Measurements from ENCODE around the gene KCND3. TPM values are rescaled to one million over a fixed set of nuclear protein-coding genes. Genes with fewer than 3 reads are reported as not detected.

Gene KCND3
- total RNA-seq, 1 donor from 2014 or later, result 2.2 TPM

DNA sequence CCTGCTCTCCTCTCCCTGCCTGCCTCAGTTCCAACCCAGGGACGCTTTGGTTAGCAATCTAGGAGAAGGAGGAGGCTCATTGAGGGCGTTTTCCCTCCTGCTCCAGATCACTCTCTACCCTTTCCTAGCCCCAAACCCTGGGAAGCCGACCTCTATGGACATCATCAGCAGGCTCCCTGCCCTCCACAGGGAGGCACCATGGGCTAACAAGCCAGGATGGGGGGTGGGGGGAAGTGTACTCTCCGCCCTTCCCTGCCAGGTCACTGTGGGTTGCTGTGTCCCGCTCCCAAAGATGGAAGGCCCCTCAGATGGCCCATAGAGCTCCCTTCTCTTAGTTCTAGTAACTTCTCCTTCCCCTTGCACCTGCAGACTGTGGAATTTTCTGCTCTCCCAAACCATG lies 35.7 kb downstream of the KCND3 start:
- Mint-ChIP-seq H3K27me3 (peaks cover 69% of the 10 kb centered on the region), H3K9me3 (no peaks in the 10 kb centered on the region), H3K4me1 (ENCODE audit: unreplicated experiment) (peaks cover 11% of the 10 kb centered on the region), H3K27ac (no peak overlapping the region), H3K36me3 (no peaks in the 10 kb centered on the region), H3K4me3 (no peak overlapping the region)
- TF ChIP-seq, protein P1, sequence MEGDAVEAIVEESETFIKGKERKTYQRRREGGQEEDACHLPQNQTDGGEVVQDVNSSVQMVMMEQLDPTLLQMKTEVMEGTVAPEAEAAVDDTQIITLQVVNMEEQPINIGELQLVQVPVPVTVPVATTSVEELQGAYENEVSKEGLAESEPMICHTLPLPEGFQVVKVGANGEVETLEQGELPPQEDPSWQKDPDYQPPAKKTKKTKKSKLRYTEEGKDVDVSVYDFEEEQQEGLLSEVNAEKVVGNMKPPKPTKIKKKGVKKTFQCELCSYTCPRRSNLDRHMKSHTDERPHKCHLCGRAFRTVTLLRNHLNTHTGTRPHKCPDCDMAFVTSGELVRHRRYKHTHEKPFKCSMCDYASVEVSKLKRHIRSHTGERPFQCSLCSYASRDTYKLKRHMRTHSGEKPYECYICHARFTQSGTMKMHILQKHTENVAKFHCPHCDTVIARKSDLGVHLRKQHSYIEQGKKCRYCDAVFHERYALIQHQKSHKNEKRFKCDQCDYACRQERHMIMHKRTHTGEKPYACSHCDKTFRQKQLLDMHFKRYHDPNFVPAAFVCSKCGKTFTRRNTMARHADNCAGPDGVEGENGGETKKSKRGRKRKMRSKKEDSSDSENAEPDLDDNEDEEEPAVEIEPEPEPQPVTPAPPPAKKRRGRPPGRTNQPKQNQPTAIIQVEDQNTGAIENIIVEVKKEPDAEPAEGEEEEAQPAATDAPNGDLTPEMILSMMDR (conservative IDR thresholded peaks at IDR 0.05), result no peak
- DNase-seq (ENCODE audit: extremely low spot score, unreplicated experiment), result no peak

DNA sequence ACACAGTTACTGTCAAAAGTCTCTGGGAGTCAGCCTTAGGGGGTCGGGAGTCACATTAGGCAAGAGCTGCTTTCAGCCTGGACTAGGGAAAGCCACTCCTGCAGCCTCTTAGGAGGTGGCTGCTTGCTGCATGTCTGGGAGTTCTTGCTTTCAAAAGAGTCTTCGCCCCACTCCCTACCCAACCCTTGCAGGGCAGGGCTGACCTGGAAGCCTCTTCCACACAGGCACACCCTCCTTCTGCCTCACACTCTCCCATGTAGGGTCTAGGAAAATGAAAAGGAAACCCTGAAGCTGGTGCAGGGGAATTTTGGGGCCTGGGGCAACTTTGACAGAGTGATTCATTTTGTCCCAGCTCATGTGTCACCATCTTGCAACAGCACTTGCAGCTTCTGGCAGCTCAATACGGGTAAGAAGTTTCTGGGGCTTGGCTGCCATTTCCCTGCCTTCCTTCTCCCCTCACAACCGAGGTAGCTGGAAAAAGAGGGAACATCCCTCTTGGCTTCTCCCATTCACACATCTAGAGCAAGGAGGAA lies 37.3 kb downstream of the KCND3 start:
- Mint-ChIP-seq H3K27ac (no peak overlapping the region), H3K27me3 (peaks cover 71% of the 10 kb centered on the region), H3K4me3 (no peak overlapping the region), H3K36me3 (no peaks in the 10 kb centered on the region), H3K9me3 (no peaks in the 10 kb centered on the region), H3K4me1 (ENCODE audit: unreplicated experiment) (peaks cover 16% of the 10 kb centered on the region)
- TF ChIP-seq, protein P1 (conservative IDR thresholded peaks at IDR 0.05), result no peak
- DNase-seq (ENCODE audit: extremely low spot score, unreplicated experiment), result no peak

DNA sequence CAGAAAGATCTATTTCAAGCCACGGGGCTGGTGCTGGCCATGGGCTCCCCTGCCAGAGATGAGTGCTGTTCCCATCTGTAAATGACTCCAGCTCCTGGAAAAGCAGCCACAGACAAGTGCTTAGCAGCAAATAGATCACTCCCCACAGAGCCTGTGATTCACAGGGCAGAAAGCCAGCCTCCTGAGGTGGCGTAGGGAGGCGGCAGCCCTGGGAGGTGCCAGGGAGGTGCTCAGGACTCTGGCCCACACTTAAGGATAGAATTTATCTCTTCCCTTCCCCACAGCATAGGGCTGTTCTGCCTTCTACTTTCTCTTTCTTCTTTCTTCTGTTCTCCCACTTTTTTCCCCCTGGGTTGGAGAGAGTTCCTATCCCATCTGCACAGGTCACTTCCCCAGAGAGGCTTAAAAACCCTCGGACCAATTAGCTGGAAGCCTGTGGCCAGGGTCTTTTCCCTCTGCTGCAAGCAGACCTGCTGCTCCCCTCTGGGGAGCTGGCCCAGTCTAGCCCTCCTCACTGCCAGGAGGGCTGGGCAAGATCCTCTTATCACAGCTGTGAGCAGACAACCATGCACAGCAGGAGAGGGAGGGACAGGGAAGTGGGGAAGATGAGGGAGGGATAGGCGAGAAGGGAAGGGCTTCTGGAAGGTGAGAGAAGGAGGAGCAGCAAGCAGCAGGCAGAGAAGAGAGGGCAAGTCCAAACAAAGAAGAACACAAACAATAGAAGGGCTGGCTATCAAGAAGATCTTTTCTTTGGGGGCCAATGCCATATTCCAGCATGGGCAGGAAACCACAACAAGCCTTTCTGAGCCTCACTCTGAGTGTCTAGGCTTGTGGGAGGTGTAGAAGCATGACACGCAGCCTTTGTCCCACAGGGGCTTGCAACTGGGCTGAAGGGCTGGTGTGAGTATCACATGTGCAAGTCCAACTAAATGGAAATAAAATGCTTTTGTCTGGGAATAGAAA lies 41.0 kb downstream of the KCND3 start:
- Mint-ChIP-seq H3K9me3 (no peaks in the 10 kb centered on the region), H3K4me3 (no peak overlapping the region), H3K36me3 (no peaks in the 10 kb centered on the region), H3K4me1 (ENCODE audit: unreplicated experiment) (peaks cover 9% of the 10 kb centered on the region), H3K27ac (no peak overlapping the region), H3K27me3 (peaks cover 54% of the 10 kb centered on the region)
- no peak for DNase-seq (ENCODE audit: extremely low spot score, unreplicated experiment)
- TF ChIP-seq, protein P1 (conservative IDR thresholded peaks at IDR 0.05), result no peak

DNA sequence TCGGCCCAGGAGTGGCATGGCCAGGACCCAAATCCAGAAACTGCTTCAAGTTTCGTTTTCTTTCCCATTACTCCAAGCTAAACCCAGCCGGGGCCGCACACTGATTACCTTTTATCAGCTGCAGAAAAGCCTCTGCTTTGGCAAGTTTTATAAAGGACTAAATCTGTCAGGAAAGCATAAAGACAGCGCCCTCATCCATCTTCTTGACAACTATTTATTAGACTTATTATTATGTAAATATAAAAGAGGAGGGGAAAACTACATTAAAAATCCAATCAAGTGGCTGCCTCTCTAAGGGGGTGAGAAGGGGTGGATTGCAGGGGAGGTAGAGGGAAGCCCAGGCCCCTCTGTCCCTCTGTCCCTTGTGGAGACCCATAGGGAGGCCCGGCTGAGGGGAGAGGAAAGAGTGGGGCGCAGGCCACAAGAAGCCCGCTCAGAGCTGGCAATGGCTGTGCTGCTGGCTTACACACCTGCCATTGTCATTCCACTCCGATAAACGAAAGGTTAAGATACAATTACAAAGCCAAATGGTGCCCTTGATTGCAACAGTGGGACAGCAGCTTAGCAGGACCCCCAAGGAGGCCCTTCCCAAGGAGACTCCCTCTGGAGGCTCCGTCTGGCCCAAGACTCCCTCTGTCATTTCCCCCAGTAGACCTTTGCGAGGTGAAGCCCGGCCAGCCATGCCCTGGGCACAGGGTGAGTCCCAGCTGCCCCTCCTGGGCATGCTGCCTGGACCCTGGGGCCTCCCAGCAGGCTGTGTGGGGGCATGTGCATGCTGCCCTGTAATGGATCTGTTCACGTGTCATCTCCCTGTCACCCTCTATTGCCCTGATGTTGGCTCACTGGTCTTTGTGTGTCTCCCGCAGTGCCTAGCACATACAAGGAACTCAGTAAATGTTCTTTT lies 45.4 kb downstream of the KCND3 start:
- peaks cover 35% of the 10 kb centered on the region for H3K27me3 Mint-ChIP-seq
- H3K4me3 Mint-ChIP-seq, result no peak overlapping the region
- TF ChIP-seq, protein P1 (conservative IDR thresholded peaks at IDR 0.05), result no peak
- no peak for DNase-seq (ENCODE audit: extremely low spot score, unreplicated experiment)
- no peaks in the 10 kb centered on the region for H3K9me3 Mint-ChIP-seq
- peaks cover 8% of the 10 kb centered on the region for H3K4me1 Mint-ChIP-seq (ENCODE audit: unreplicated experiment)
- H3K36me3 Mint-ChIP-seq, result no peaks in the 10 kb centered on the region
- no peak overlapping the region for H3K27ac Mint-ChIP-seq

DNA sequence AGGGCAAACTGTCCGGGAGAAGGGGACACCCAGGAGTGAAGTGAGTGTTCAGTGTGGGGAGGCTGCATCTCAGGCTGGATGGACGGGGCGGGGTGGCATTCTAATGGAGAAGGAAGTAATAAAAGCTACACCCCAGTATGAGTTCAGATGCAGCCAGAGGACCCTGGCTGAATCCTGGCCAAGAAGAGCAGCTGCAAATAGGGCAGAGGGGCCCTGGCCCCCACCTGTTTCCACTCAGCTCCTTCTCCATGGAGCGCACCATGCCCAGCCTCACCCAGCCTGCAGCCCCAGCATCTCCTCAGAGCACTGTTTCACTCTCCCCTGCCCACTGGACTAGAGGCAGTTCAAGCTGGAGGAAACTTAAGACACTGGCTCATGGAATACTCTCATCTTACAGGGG lies 46.4 kb downstream of the KCND3 start:
- TF ChIP-seq, protein P1 (conservative IDR thresholded peaks at IDR 0.05), result no peak
- DNase-seq (ENCODE audit: extremely low spot score, unreplicated experiment), result no peak
- Mint-ChIP-seq H3K36me3 (no peaks in the 10 kb centered on the region), H3K27ac (no peak overlapping the region), H3K27me3 (peaks cover 25% of the 10 kb centered on the region), H3K4me3 (no peak overlapping the region), H3K9me3 (no peaks in the 10 kb centered on the region), H3K4me1 (ENCODE audit: unreplicated experiment) (no peaks in the 10 kb centered on the region)

All from type B pancreatic cell (in vitro differentiated cells).